Stimulated activated CD4-positive, alpha-beta T cell treated with anti-CD3 and anti-CD28 coated beads, Interleukin-12 subunit alpha, Interleukin-12 subunit beta, amount 100 ng/mL, for 4 hours (primary cell): Measurements from ENCODE around the gene SPIRE1.
"Not testable (repeated sequence)": the region's sequence is repeated elsewhere in the genome, so short reads cannot be mapped to it uniquely, and the experiment has no call there.

Source experiments
- DNase-seq: peaks from one replicate; pipeline ENCODE4 v3.0.0-alpha.2; 2020

The SPIRE1 gene

GRCh38 chr18:12441475-12442034, 216.4 kb downstream of the SPIRE1 start:
- no peak for DNase-seq

- DNase-seq: no peak
Observed at GRCh38 chr18:12438257-12438656, 219.7 kb downstream of the SPIRE1 start.

GRCh38 chr18:12435867-12436266, 222.0 kb downstream of the SPIRE1 start:
- DNase-seq: no peak

DNA sequence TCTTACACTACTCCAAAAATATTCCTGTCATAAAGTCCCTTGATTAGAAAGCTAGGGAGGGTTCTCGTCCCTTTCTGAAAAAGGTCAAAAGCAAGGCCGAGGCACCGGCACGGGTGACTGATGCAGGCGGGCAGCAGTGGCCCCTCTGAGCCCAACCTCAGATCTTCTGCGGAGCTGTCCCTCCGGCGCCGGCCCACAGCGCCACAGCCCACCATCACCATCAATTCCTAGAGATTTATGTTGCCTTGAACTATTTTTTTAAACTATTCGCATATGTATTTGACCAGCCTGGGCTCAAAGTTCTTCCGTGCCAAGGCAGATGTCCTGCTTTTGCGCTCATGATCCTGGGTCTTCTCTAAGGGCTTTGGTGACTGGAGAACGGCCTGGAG, 223.4 kb downstream of the SPIRE1 start:
- no peak for DNase-seq

- DNase-seq: no peak
Observed at GRCh38 chr18:12433829-12434540, 223.9 kb downstream of the SPIRE1 start.

DNA sequence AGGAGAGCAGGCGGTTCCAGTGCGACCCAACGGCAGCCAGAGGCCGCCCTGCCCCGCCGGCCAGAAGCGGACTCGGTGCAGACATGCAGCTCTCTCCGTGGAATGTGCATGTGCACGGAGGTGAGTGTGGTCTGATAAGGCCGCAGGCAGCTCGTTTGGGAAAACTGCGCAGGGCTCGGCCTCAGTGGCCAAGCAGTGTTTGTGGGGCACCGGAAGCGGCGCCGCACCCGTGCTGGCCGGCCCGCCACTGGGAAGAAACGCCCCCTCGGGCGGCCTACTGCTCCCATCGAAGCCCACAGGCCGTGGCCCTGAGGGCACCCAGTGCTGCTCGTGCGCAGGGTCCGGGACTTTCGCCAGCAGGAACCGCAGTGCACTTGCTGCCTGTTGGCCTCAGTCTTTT, 225.0 kb downstream of the SPIRE1 start:
- DNase-seq: no peak

GRCh38 chr18:12432196-12432595, 225.7 kb downstream of the SPIRE1 start:
- DNase-seq: no peak

GRCh38 chr18:12431561-12431960, 226.3 kb downstream of the SPIRE1 start:
- DNase-seq: no peak

- DNase-seq: no peak
Observed at GRCh38 chr18:12430137-12430990, 227.5 kb downstream of the SPIRE1 start.

GRCh38 chr18:12429556-12429955, 228.4 kb downstream of the SPIRE1 start:
- no peak for DNase-seq

GRCh38 chr18:12428923-12429322, 229.0 kb downstream of the SPIRE1 start:
- no peak for DNase-seq

- no peak for DNase-seq
Observed at GRCh38 chr18:12426924-12427323, 231.0 kb downstream of the SPIRE1 start.

DNA sequence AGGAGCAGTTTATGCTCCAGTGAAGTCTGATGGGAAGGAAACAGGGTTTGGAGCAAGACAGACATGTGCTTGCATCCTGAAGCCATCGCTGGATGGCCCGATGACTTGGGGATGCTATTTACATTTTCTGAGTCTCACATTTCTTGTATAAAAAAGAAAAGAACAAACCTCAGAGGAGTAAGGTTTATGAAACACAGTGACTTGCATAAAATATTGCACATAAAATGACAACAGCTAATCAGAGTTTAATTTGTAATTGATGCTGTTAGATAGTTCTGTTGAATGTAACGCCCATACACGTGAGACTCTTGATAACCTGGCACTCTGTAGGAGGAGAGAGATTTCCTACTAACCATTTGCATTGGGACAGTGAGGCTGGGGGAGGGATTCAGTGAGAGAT, 233.7 kb downstream of the SPIRE1 start:
- no peak for DNase-seq

DNA sequence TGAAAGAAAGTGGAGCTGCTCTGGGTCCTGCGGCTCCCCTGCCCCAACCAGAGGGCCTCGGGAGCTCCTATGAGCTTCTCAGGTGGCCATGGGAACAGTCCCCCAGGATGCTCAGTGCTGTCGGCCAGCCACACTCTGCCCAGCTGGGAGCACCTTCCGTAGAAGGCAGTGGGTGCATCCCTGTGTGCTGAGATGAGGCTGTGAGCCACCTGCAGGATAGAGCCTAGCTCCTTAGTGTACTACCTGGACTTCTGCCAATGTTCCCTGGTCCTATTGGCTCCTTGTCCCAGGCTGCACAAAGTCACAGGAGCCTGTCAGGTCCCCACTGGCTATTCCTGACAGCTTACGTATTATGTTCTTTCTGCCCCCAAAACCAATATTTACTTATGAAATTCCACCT, 234.1 kb downstream of the SPIRE1 start:
- DNase-seq: no peak

- no peak for DNase-seq
Observed at GRCh38 chr18:12423393-12423792, 234.5 kb downstream of the SPIRE1 start.

DNA sequence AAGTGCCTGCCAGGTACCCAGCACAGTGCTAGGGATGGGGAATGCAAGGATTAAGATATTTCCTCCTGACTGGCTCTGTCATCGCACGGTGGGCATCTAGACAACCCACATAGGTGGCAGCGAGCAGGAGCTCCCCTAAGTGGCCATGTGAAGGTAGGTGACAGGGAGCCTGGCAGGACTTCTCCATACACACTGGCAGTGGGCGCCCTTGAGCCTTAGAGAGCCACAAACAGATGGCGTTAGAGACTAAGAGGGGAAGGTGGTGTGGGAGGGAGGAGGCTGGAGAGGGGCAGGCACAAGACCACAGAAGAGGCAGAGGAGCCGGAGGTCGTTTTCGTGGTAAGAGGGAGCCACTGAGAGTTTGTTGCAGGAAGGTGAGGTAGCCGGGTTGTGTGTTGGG, 235.0 kb downstream of the SPIRE1 start:
- no peak for DNase-seq

DNA sequence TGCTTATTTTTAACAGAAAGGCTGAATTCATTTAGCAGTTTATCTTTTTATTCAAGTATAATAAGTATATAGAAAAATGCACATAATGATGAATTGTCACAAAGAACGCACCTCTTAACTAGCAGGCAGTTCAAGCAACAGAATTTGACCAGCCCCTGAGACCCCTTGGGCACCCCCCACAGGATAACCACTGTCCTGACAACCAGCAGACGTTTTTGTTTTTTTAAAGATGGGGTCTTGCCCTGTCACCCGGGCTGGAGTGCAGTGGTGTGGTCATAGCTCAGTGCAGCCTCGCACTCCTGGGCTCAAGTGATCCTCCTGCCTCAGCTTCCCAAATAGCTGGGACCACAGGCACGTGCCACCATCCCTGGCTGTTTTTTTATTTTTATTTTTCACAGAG, 236.2 kb downstream of the SPIRE1 start:
- no peak for DNase-seq

GRCh38 chr18:12420821-12421421, 237.0 kb downstream of the SPIRE1 start:
- DNase-seq: no peak

DNA sequence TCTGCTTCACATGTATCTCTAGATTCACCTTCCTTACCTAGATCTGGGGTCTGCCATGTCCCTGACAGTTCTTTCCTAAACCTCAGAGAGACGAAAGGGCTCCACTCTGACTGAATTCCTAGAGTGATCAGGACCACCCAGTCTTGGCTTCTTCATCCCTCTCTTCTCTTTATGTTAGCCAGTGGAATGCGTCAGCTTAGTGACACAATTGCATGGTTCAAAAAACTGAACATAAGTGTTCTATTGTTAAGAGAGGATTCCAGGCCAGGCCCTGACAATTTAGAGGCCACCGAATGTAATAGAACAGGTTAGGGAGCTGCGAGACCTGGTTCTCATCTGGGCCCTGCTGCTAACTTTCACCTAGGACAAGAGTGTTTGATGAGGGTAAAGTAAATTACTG, 240.2 kb downstream of the SPIRE1 start:
- no peak for DNase-seq

DNA sequence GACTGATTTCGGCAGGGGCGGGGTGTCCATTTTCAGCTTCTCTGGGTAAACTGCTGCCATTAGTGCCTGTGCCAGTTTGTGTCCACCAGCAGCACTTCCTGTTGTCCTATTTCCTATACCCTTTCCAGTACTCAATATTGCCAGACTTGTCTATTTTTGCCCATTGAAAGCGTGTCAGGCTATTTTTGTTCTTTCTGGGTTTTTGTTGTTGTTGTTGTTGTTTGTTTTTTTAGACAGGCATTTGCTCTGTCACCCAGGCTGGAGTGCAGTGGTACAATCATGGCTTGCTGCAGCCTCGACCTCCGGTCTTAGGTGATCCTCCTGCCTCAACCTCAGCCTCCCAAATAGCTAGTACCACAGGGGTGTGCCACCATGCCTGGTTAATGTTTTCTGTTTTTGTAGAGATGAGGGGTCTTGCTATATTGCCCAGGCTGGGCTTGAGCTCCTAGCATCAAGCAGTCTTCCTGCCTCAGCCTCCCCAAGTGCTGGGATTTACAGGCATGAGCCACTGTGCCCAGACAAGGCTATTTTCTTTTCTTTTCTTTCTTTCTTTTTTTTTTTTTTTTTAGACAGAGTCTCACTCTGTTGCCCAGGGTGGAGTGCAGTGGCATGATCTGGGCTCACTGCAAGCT, 241.7 kb downstream of the SPIRE1 start:
- DNase-seq: no peak

- no peak for DNase-seq
Observed at GRCh38 chr18:12411456-12411855, 246.5 kb downstream of the SPIRE1 start.

- DNase-seq: not testable (repeated sequence)
Observed at GRCh38 chr18:12410747-12411146, 247.2 kb downstream of the SPIRE1 start.

DNA sequence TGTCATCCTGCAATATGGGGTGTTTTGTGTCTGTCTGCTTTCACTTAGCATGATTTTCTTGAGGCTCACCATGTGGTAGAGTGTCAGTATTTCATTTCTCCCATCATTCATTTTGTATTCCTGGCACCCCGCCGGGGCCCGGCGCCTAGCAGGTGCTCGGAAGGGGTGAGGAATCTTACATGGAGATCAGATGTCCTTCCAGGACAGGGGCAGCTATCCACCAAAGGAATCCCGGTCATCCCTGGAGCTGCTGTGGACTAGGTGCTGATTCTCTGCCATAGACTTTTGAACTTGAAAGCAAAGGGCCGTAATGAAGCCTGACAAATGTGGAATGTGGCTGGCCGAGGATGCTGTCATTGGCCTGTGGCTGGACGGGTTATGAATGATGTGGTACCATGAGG, 247.8 kb downstream of the SPIRE1 start:
- no peak for DNase-seq
